Gastroesophageal sphincter (tissue), 3 donors: ENCODE measurements around the gene MRPL32.

Source experiments
- CTCF ChIP-seq, 4 experiments: fragments of 200-600 bp in 2 of 4; fragments of 450-650 bp in 2 of 4; sonication (generic) in 1 of 4; IDR thresholded peaks; one replicate each; pipeline ENCODE4 v1.5.1; 2017 to 2019; ENCODE audit warnings: antibody characterized with exemption in 4 of 4, mild to moderate bottlenecking in 2 of 4, moderate library complexity in 2 of 4
- EP300 ChIP-seq: sonication (generic); formaldehyde crosslinking; IDR thresholded peaks from one replicate; pipeline ENCODE4 v1.6.1; 2017; ENCODE audit warnings: antibody characterized with exemption, mild to moderate bottlenecking
- POLR2AphosphoS5 ChIP-seq: sonication (generic); formaldehyde crosslinking; IDR thresholded peaks from one replicate; pipeline ENCODE4 v1.6.1; 2017; ENCODE audit warnings: antibody characterized with exemption

- TF ChIP-seq CTCF (IDR thresholded peaks at IDR 0.05) (no peak), EP300 (no peak), POLR2AphosphoS5 (no peak)
Measured at GRCh38 chr7:42960762-42961161, 28.6 kb downstream of the MRPL32 start.
